Stomach (tissue), 4 donors: ENCODE results near the gene JPH2.

Experiments used
- CTCF ChIP-seq, 7 experiments: fragments of 450-650 bp in 4 of 7; fragments of 200-600 bp in 3 of 7; sonication (generic) in 3 of 7; IDR thresholded peaks; one replicate each; pipeline ENCODE4 v1.5.1; 2016 to 2019; ENCODE audit warnings: antibody characterized with exemption in 7 of 7, control low read depth in 2 of 7, mild to moderate bottlenecking in 1 of 7
- POLR2A ChIP-seq, 4 donors: fragments of 450-650 bp; IDR thresholded peaks; one replicate each; pipeline ENCODE4 v1.6.1; 2016; ENCODE audit warnings: antibody characterized with exemption in 4 of 4, control low read depth in 2 of 4, mild to moderate bottlenecking in 1 of 4, moderate library complexity in 1 of 4

GRCh38 chr20:44187772-44188709 lies 1.1 kb upstream of the JPH2 start:
- no peak for TF ChIP-seq POLR2A (IDR thresholded peaks at IDR 0.05)
- TF ChIP-seq CTCF (IDR thresholded peaks at IDR 0.05): no peak
